Neural progenitor cell (in vitro differentiated cells): ENCODE data around the gene SLC6A5.
A peak's percentile ranks its signal among the peaks of the same experiment; 100 is the strongest.

Experiments
- EZH2 ChIP-seq: fragments of 200-600 bp; sonication (generic); IDR thresholded peaks from 2 replicates; pipeline ENCODE4 v1.6.1; 2017; ENCODE audit warnings: antibody characterized with exemption, mild to moderate bottlenecking, moderate library complexity
- TF ChIP-seq, protein P1 (sequence below): fragments of 200-600 bp; sonication (generic); IDR thresholded peaks from 2 replicates; pipeline ENCODE4 v1.5.1; 2017; ENCODE audit warnings: antibody characterized with exemption, mild to moderate bottlenecking

DNA sequence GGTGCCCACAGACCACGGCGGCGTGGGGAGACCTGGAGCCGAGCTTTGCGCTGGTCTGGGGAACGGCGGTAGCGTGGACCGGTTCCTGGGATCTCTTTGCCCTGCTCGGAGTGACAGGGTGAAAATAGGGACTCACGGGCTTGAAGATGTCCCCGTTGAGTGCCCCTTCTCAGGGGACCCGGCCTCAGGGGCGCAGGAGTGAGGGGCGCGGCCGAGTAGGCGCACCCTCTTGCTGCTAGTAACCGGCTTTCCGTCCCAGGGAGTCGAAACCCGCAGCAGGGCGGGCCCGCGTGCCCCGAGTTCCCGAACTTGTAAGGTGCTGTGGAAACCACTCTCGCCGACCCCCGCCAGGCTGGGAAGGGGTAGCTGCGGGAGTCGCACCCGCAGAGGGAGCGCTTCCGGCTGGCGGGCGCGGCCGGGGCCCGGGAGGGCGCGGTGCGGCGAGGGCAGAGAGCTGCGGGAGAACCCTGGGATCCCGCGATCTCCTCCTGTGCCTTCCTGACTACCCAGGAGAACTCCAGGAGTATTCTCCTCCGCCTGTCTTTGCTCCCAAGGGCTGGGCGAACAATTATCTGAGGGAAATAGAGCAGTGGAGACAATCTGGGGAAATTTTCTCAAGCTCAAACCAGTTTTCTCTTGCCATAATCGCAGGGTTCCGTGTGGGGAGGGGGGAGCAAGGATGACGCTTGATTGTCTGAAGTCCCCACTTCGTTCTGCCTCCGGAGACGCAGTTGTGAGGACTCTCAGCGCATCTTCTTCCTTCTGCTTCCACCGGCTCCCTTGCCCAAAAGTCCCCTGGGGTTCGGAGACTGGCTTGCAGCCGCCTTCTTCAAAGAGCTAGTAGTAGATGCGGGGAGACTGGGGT lies 70.6 kb downstream of the SLC6A5 start:
- TF ChIP-seq, protein P1, sequence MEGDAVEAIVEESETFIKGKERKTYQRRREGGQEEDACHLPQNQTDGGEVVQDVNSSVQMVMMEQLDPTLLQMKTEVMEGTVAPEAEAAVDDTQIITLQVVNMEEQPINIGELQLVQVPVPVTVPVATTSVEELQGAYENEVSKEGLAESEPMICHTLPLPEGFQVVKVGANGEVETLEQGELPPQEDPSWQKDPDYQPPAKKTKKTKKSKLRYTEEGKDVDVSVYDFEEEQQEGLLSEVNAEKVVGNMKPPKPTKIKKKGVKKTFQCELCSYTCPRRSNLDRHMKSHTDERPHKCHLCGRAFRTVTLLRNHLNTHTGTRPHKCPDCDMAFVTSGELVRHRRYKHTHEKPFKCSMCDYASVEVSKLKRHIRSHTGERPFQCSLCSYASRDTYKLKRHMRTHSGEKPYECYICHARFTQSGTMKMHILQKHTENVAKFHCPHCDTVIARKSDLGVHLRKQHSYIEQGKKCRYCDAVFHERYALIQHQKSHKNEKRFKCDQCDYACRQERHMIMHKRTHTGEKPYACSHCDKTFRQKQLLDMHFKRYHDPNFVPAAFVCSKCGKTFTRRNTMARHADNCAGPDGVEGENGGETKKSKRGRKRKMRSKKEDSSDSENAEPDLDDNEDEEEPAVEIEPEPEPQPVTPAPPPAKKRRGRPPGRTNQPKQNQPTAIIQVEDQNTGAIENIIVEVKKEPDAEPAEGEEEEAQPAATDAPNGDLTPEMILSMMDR, result no peak
- peak; percentile 88 for TF ChIP-seq EZH2
